ENCODE results near the gene MADD. TPM values are rescaled to one million over a fixed set of nuclear protein-coding genes. Genes with fewer than 3 reads are reported as not detected.

The MADD gene
- total and polyA plus RNA-seq, 2 donors (not counting 1 experiment from before 2014, with no cell fraction given), result 7.0 to 15.4 TPM

DNA sequence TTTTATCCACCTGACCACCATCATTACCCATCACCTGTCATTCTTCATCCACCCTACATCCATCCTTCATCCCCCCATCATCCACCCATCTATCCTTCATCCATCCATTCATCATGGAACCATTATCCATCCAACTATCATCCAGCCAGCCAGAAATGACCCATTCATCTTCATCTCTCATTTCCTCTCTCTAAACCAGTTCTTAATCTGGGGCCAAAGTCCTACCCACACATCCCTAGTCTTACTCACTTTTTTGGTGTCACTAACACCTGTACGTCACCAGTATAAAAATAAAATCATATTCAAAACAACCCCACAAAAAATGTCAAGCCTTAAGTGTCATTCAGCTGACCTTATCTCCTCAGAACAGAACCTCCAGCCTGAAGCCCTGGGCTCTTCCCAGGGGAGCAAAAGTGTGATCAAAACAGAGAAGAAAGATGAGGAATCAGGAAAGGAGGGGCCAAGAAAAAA lies 96.1 kb downstream of the MADD start:
- no peak overlapping the region for H3K4me2 ChIP-seq (ENCODE audit: extremely low read depth, insufficient read depth, low read length)
- no peak overlapping the region for H3K4me3 ChIP-seq (replicated peaks in 1 of 4; ENCODE audit: control extremely low read depth in 1 of 4, insufficient read depth in 1 of 4, low read depth in 3 of 4, low read length in 4 of 4)
- no peaks in the 10 kb centered on the region for H4K20me1 ChIP-seq (ENCODE audit: control insufficient read depth, extremely low read depth, insufficient read depth, low read length)
- H3K36me3 ChIP-seq (ENCODE audit: control insufficient read depth, insufficient read depth, low read length), result no peaks in the 10 kb centered on the region
- TF ChIP-seq EZH2 (IDR thresholded peaks at IDR 0.05; ENCODE audit: low read length, missing control alignments), result no peak
- TF ChIP-seq, protein P1, sequence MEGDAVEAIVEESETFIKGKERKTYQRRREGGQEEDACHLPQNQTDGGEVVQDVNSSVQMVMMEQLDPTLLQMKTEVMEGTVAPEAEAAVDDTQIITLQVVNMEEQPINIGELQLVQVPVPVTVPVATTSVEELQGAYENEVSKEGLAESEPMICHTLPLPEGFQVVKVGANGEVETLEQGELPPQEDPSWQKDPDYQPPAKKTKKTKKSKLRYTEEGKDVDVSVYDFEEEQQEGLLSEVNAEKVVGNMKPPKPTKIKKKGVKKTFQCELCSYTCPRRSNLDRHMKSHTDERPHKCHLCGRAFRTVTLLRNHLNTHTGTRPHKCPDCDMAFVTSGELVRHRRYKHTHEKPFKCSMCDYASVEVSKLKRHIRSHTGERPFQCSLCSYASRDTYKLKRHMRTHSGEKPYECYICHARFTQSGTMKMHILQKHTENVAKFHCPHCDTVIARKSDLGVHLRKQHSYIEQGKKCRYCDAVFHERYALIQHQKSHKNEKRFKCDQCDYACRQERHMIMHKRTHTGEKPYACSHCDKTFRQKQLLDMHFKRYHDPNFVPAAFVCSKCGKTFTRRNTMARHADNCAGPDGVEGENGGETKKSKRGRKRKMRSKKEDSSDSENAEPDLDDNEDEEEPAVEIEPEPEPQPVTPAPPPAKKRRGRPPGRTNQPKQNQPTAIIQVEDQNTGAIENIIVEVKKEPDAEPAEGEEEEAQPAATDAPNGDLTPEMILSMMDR (conservative IDR thresholded peaks at IDR 0.05 in 1 of 2, IDR thresholded peaks at IDR 0.05 in 1 of 2; ENCODE audit: low read depth in 1 of 2, low read length in 2 of 2), result no peak
- H3K4me1 ChIP-seq (ENCODE audit: control insufficient read depth, extremely low read depth, insufficient read depth, low read length), result no peaks in the 10 kb centered on the region
- H3K27me3 ChIP-seq (ENCODE audit: control insufficient read depth, insufficient read depth, low read length), result no peaks in the 10 kb centered on the region
- no peaks in the 10 kb centered on the region for H3K79me2 ChIP-seq (ENCODE audit: control insufficient read depth, insufficient read depth, low read length)
- DNase-seq (ENCODE audit: low read depth in 2 of 2), result no peak
- no peak overlapping the region for H3K27ac ChIP-seq (ENCODE audit: insufficient read depth, low read length)
- no peaks in the 10 kb centered on the region for H3K9me3 ChIP-seq (ENCODE audit: control insufficient read depth, insufficient read depth, low read depth, low read length)
- no peak overlapping the region for H3K9ac ChIP-seq (ENCODE audit: insufficient read depth, low read length)
- no peak overlapping the region for H2AFZ ChIP-seq (ENCODE audit: low read length)

DNA sequence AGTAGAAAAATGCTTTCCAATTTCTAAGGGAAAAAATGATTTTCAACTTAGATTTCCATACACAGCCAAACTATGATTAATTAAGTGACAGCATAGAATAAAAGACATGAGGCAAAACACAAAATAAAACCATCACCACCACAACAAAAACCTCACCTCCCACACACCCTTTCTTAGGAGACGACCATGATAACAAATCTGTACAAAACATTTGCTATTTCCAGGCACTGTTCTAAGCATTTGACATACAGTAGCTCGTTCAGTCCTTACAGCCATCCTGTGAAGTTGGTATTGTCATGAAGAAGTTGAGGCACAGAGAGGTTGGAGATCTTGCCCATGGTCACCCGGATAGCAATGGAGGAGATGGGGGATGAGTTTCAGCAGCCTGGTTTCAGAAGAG lies 99.7 kb downstream of the MADD start:
- no peak for DNase-seq (ENCODE audit: low read depth in 2 of 2)
- Histone ChIP-seq H3K27ac (ENCODE audit: insufficient read depth, low read length) (no peak overlapping the region), H3K9me3 (ENCODE audit: control insufficient read depth, insufficient read depth, low read depth, low read length) (no peaks in the 10 kb centered on the region), H3K27me3 (ENCODE audit: control insufficient read depth, insufficient read depth, low read length) (no peaks in the 10 kb centered on the region), H4K20me1 (ENCODE audit: control insufficient read depth, extremely low read depth, insufficient read depth, low read length) (no peaks in the 10 kb centered on the region), H3K9ac (ENCODE audit: insufficient read depth, low read length) (no peak overlapping the region), H3K4me1 (ENCODE audit: control insufficient read depth, extremely low read depth, insufficient read depth, low read length) (no peaks in the 10 kb centered on the region), H3K36me3 (ENCODE audit: control insufficient read depth, insufficient read depth, low read length) (no peaks in the 10 kb centered on the region), H3K79me2 (ENCODE audit: control insufficient read depth, insufficient read depth, low read length) (no peaks in the 10 kb centered on the region), H3K4me3 (replicated peaks in 1 of 4; ENCODE audit: control extremely low read depth in 1 of 4, insufficient read depth in 1 of 4, low read depth in 3 of 4, low read length in 4 of 4) (no peak overlapping the region), H2AFZ (ENCODE audit: low read length) (no peak overlapping the region), H3K4me2 (ENCODE audit: extremely low read depth, insufficient read depth, low read length) (no peak overlapping the region)
- TF ChIP-seq EZH2 (IDR thresholded peaks at IDR 0.05; ENCODE audit: low read length, missing control alignments), result no peak
- TF ChIP-seq, protein P1 (conservative IDR thresholded peaks at IDR 0.05 in 1 of 2, IDR thresholded peaks at IDR 0.05 in 1 of 2; ENCODE audit: low read depth in 1 of 2, low read length in 2 of 2), result no peak

DNA sequence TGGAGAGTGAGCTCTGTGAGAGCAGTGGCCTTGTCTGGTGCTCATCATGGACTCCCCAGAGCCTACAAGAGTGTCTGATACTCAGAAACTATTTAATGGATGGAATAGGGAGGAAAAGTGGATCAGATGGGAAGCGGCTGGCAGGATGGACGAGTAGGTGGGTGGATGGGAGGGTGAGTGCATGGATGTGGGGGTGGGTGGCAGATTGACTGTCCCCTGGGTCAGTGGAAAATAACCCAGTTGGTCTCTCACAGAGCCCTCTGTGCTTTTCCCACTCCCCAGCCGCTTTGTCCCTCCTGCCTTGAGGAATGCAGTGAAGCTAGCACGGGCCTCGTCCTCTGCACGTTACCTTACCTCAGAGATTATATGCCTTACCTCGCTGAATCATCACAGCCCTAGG lies 102.5 kb downstream of the MADD start:
- Histone ChIP-seq H4K20me1 (ENCODE audit: control insufficient read depth, extremely low read depth, insufficient read depth, low read length) (no peaks in the 10 kb centered on the region), H3K4me3 (replicated peaks in 1 of 4; ENCODE audit: control extremely low read depth in 1 of 4, insufficient read depth in 1 of 4, low read depth in 3 of 4, low read length in 4 of 4) (no peak overlapping the region), H3K9ac (ENCODE audit: insufficient read depth, low read length) (no peak overlapping the region), H3K79me2 (ENCODE audit: control insufficient read depth, insufficient read depth, low read length) (no peaks in the 10 kb centered on the region), H3K9me3 (ENCODE audit: control insufficient read depth, insufficient read depth, low read depth, low read length) (no peaks in the 10 kb centered on the region), H3K4me2 (ENCODE audit: extremely low read depth, insufficient read depth, low read length) (no peak overlapping the region), H3K27ac (ENCODE audit: insufficient read depth, low read length) (no peak overlapping the region), H3K4me1 (ENCODE audit: control insufficient read depth, extremely low read depth, insufficient read depth, low read length) (no peaks in the 10 kb centered on the region), H3K27me3 (ENCODE audit: control insufficient read depth, insufficient read depth, low read length) (no peaks in the 10 kb centered on the region), H3K36me3 (ENCODE audit: control insufficient read depth, insufficient read depth, low read length) (no peaks in the 10 kb centered on the region), H2AFZ (ENCODE audit: low read length) (no peak overlapping the region)
- DNase-seq (ENCODE audit: low read depth in 2 of 2), result no peak
- TF ChIP-seq EZH2 (IDR thresholded peaks at IDR 0.05; ENCODE audit: low read length, missing control alignments), result no peak
- TF ChIP-seq, protein P1 (conservative IDR thresholded peaks at IDR 0.05 in 1 of 2, IDR thresholded peaks at IDR 0.05 in 1 of 2; ENCODE audit: low read depth in 1 of 2, low read length in 2 of 2), result no peak
